K562 (cell line): ENCODE data around the gene SLC35E1. TPM values are rescaled to one million over a fixed set of nuclear protein-coding genes. Genes with fewer than 3 reads are reported as not detected.
"Not testable (repeated sequence)": the region's sequence is repeated elsewhere in the genome, so short reads cannot be mapped to it uniquely, and the experiment has no call there.

Experiments used
- ATAC-seq: fragments of 200-7000 bp; cut with Tn5 transposase; 3 replicates; pipeline ENCODE4 v1.9.1; 2020; ENCODE audit warnings: moderate library complexity
- BruUV-seq: library from RNA; stranded (reverse); fragments of 400-500 nt; replicated peaks from 2 replicates; lab custom pipeline; 2021; lab: Mats Ljungman, UMichigan
- CTCF ChIA-PET: fragments of 300-600 bp; formaldehyde crosslinking; extraction: SDS; loops from one replicate; lab custom pipeline; 2021; ENCODE audit warnings: low intra/inter-chr PET ratio; lab: Yijun Ruan, JAX
- POLR2A ChIA-PET: fragments of 300-600, 350-650 bp; sonication (Branson Sonifier 250); formaldehyde crosslinking; extraction: SDS; loops from one replicate; lab custom pipeline; 2021; ENCODE audit warnings: antibody characterized with exemption, inconsistent platforms; lab: Yijun Ruan, JAX
- DNase-seq, 4 experiments: peaks; one replicate each; pipeline versions ENCODE4 v3.0.0 to v3.0.0-alpha.2; 2011 to 2018; ENCODE audit warnings: low spot score in 3 of 4, mixed read lengths in 3 of 4; ENCODE audit errors: extremely low read depth in 1 of 4
- FAIRE-seq: peaks from 2 replicates; lab custom pipeline; 2011; peaks lifted over from hg19 to GRCh38; lab: Jason Lieb, UNC
- H2AFZ ChIP-seq: 2 replicates; pipeline ENCODE4 v1.6.0; 2011; ENCODE audit warnings: low read depth, low read length, control low read depth, inconsistent platforms
- H3K27ac ChIP-seq: fragments of 200-600 bp; 3 replicates; pipeline ENCODE4 v1.8.0; 2011; ENCODE audit warnings: low read depth, mild to moderate bottlenecking, control low read depth, inconsistent platforms, low read length, moderate library complexity, mixed read lengths; ENCODE audit errors: extremely low read depth
- H3K27me3 ChIP-seq, 2 experiments: fragments of 300-600 bp in 1 of 2; 2 replicates in 1 of 2; 3 replicates in 1 of 2; pipeline versions ENCODE4 v1.6.0 to v1.8.0; 2011; ENCODE audit warnings: inconsistent platforms in 2 of 2, low read length in 2 of 2, mild to moderate bottlenecking in 1 of 2, mixed read lengths in 1 of 2, moderate library complexity in 1 of 2; ENCODE audit not compliant: control insufficient read depth in 2 of 2, insufficient read depth in 2 of 2
- H3K36me3 ChIP-seq: fragments of 300-600 bp; 3 replicates; pipeline ENCODE4 v1.8.0; 2011; ENCODE audit warnings: mild to moderate bottlenecking, low read length, inconsistent platforms; ENCODE audit not compliant: control insufficient read depth, insufficient read depth
- H3K4me1 ChIP-seq, 2 experiments: fragments of 200-600 bp in 1 of 2; replicated peaks in 1 of 2; 2 replicates in 1 of 2; 3 replicates in 1 of 2; pipeline versions ENCODE4 v1.5.1 to v1.8.0; 2011; ENCODE audit warnings: inconsistent platforms in 2 of 2, low read length in 2 of 2, mild to moderate bottlenecking in 1 of 2, mixed read lengths in 1 of 2, moderate library complexity in 1 of 2; ENCODE audit not compliant: control insufficient read depth in 2 of 2, insufficient read depth in 2 of 2
- H3K4me2 ChIP-seq: 2 replicates; pipeline ENCODE4 v1.6.1; 2011; ENCODE audit warnings: low read length, control low read depth, inconsistent platforms, mixed read lengths; ENCODE audit not compliant: insufficient read depth
- H3K4me3 ChIP-seq: fragments of 200-600 bp; sonication (generic), shearing (Covaris generic); 2 replicates; pipeline ENCODE4 v1.5.1; 2016; ENCODE audit warnings: control low read depth, inconsistent platforms
- H3K79me2 ChIP-seq: fragments of 200-600 bp; 3 replicates; pipeline ENCODE4 v1.8.0; 2011; ENCODE audit warnings: low read length, inconsistent platforms; ENCODE audit not compliant: control insufficient read depth, insufficient read depth
- H3K9ac ChIP-seq, 2 experiments: 2 replicates each; pipeline versions ENCODE4 v1.6.0 to v1.6.1; 2011; ENCODE audit warnings: low read depth in 2 of 2, low read length in 2 of 2, control low read depth in 1 of 2, inconsistent platforms in 1 of 2, mild to moderate bottlenecking in 1 of 2, mixed read lengths in 1 of 2; ENCODE audit not compliant: insufficient read depth in 1 of 2
- H3K9me1 ChIP-seq: one replicate; pipeline ENCODE4 v1.6.0; 2011; ENCODE audit warnings: inconsistent platforms, mild to moderate bottlenecking, low read length, moderate library complexity; ENCODE audit not compliant: control insufficient read depth, insufficient read depth
- H3K9me3 ChIP-seq: replicated peaks from 2 replicates; pipeline ENCODE4 v1.5.1; 2011; ENCODE audit warnings: low read depth, low read length, inconsistent platforms; ENCODE audit not compliant: control insufficient read depth, insufficient read depth
- H4K20me1 ChIP-seq: replicated peaks from 2 replicates; pipeline ENCODE4 v1.6.1; 2011; ENCODE audit warnings: low read length, inconsistent platforms, mixed read lengths; ENCODE audit not compliant: control insufficient read depth, insufficient read depth
- MCM3 ChIP-seq: fragments of 450-650 bp; IDR thresholded peaks from 2 replicates; pipeline ENCODE4 v1.6.1; 2016
- POLR2B ChIP-seq: fragments of 450-650 bp; IDR thresholded peaks from 2 replicates; pipeline ENCODE4 v1.6.1; 2018; ENCODE audit warnings: low read depth; ENCODE audit not compliant: partially characterized antibody
- RBM39 ChIP-seq: fragments of 200-400 bp; formaldehyde crosslinking; optimal IDR thresholded peaks from 2 replicates; pipeline ENCODE3; 2018; ENCODE audit warnings: low read depth, low read length
- SOX6 ChIP-seq: fragments of 450-650 bp; IDR thresholded peaks from 2 replicates; pipeline ENCODE4 v1.6.1; 2014; ENCODE audit warnings: mild to moderate bottlenecking
- SRSF3 ChIP-seq: fragments of 200-400 bp; formaldehyde crosslinking; IDR thresholded peaks from 2 replicates; pipeline ENCODE4 v1.6.1; 2016; ENCODE audit warnings: mild to moderate bottlenecking, low read length, moderate library complexity; ENCODE audit not compliant: insufficient read depth
- ZNF274 ChIP-seq: IDR thresholded peaks from 2 replicates; pipeline ENCODE4 v1.6.1; 2011; ENCODE audit warnings: low read depth, mild to moderate bottlenecking, low read length, moderate library complexity, borderline replicate concordance
- WGBS: fragments of 100-300 bp; shearing (Covaris generic); methylation state at CpG from one replicate; pipeline ENCODE4 v1.1.6; 2016; ENCODE audit warnings: low coverage, mixed read lengths; ENCODE audit not compliant: insufficient coverage; ENCODE audit errors: missing lambda C conversion rate; 5-methylcytosine and 5-hydroxymethylcytosine counted together
- in situ Hi-C: fragments of 300-500 bp; cut with MboI; formaldehyde crosslinking; loops from 4 replicates; pipeline ENCODE4 v1.15.0; 2018; ENCODE audit warnings: inconsistent platforms, mixed read lengths
- intact Hi-C: fragments of 100-400 bp; cut with micrococcal nuclease; formaldehyde crosslinking; loops from 2 replicates; pipeline ENCODE4 v1.14.2; 2022
- polyA plus RNA-seq, 8 experiments: library from polyadenylated mRNA; depleted of rRNA in 4 of 8; stranded (reverse) in 5 of 8; unstranded in 3 of 8; fragments of >200 nt; fragmentation: Nextera tagmentation in 2 of 8; fragmentation: Illumina TruSeq in 1 of 8; extraction: Ambion mirVana in 2 of 8; extraction: Trizol in 1 of 8; gene quantifications; 2 replicates each; pipeline versions ENCODE4 v1.2.1 to v1.2.3, GENCODE V29; 2011 to 2014; ENCODE audit warnings: inconsistent platforms in 1 of 8, missing spikeins in 1 of 8
- total RNA-seq, 7 experiments: library from RNA; depleted of rRNA in 6 of 7; stranded (reverse); fragments of >200 nt in 6 of 7; fragmentation: Illumina TruSeq in 2 of 7; extraction: Trizol in 2 of 7; gene quantifications; 2 replicates each; pipeline versions ENCODE4 v1.2.1 to v1.2.3, GENCODE V29; 2011 to 2021; ENCODE audit warnings: low replicate concordance in 1 of 7
- TF ChIP-seq, protein P1 (sequence below): fragments of 450-650 bp; formaldehyde crosslinking; IDR thresholded peaks from 2 replicates; pipeline ENCODE4 v1.4.0; 2022; ENCODE audit warnings: mild to moderate bottlenecking, moderate library complexity
- TF ChIP-seq, protein P2 (sequence below): fragments of 450-650 bp; formaldehyde crosslinking; IDR thresholded peaks from 2 replicates; pipeline ENCODE4 v1.4.0; 2022; ENCODE audit warnings: missing genetic modification characterization

Gene SLC35E1
- total and polyA plus RNA-seq, 9 of the 15 experiments (the other 6 are each of a cell fraction or from before 2014, with no cell fraction given), result 15.0 to 40.1 (median 25.7) TPM

DNA sequence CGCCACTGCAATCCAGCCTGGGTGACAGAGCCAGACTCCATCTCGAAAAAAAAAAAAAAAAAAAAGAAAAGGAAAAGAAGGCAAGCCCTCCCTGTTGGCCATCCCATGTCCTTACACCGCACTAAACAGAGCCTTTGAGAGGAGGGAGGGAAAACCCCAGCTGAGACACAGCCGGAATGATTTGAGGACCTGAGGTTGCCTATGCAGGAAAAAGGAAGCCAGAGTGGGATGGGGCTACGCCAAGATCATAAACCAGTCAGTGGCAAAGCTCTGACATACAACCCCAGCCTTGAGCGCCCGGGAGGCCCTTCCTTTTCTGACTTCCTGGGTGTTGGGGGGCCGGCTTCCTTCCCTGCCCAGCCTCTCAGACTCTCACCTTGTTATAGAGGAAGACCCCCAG, 17.4 kb downstream of the SLC35E1 start (continued):
- TF ChIP-seq POLR2B (no peak), RBM39 (no peak), SRSF3 (no peak)

DNA sequence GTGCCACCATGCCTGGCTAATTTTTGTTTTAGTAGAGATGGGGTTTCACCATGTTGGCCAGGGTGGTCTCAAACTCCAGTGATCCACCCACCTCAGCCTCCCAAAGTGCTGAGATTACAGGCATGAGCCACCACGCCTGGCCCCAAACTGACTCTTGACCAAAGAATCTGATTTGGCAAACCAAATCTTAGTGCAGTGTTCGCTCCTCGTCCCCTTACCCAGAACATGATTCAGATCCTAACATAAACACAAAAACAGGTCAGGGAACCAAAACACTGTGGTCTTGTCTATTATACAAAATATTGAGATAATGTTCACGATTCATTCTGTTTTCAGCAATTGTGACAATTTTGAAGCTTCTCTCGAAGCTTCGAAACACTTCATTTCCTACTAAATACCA, 20.3 kb downstream of the SLC35E1 start:
- POLR2A ChIA-PET, result interaction anchor here (0.7 to 0.8 kb wide), 2 partner anchors 9 to 18 kb away, joined by 3 to 5 read pairs; no protein-coding TSS in a partner anchor
- H3K27ac ChIP-seq, H3K4me3 ChIP-seq, H3K79me2 ChIP-seq, H3K9ac ChIP-seq, FAIRE-seq, H3K9me3 ChIP-seq, H2AFZ ChIP-seq, DNase-seq, ATAC-seq, BruUV-seq, CTCF ChIA-PET, H3K4me1 ChIP-seq, H3K27me3 ChIP-seq, intact Hi-C loops, H3K4me2 ChIP-seq, in situ Hi-C loops, H3K9me1 ChIP-seq, H4K20me1 ChIP-seq: not testable (repeated sequence)
- 93% methylated on average over 6 of the region's 6 CpGs for WGBS
- H3K36me3 ChIP-seq, result peaks cover 58% of the 10 kb centered on the region; the same call in 2 of the 3 replicates

DNA sequence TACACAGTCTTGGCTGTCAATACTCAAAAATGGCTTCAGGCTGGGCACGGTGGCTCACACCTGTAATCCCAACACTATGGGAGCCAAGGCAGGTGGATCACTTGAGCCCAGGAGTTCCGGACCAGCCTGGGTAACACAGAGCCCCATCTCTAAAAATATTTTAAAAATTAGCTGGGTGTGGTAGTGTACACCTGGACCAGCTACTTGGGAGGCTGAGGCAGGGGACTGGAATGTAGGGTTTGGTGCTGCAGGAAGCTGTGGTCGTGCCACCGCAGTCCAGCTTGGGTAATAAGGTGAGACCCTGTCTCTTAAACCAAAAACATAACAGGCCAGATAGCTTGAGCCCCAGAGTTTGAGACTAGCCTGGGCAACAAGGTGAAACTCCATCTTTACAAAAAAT, 23.3 kb downstream of the SLC35E1 start:
- ChIA-PET POLR2A (interaction anchor here (0.7 to 1.2 kb wide), 2 partner anchors 9 to 31 kb away, joined by 4 read pairs; no protein-coding TSS in a partner anchor), CTCF (no interaction called here)
- FAIRE-seq (no peak), ATAC-seq (no peak), DNase-seq (no peak)
- Histone ChIP-seq H3K9me1 (no peaks in the 10 kb centered on the region), H3K27me3 (no peaks in the 10 kb centered on the region), H3K36me3 (peaks cover 35% of the 10 kb centered on the region; the same call in 2 of the 3 replicates), H3K4me1 (peaks cover 0 to 4% of the 10 kb centered on the region in 2 experiments; a peak in 2 of 5 replicates), H3K9me3 (no peaks in the 10 kb centered on the region), H3K79me2 (peaks cover 6% of the 10 kb centered on the region; the same call in 2 of the 3 replicates), H2AFZ (no peak overlapping the region), H3K4me3 (no peak overlapping the region), H3K27ac (no peak overlapping the region), H4K20me1 (no peaks in the 10 kb centered on the region; the same call in 1 of the 2 replicates), H3K9ac (no peak overlapping the region), H3K4me2 (no peak overlapping the region)
- 98% methylated on average over 4 of the region's 4 CpGs for WGBS
- intact Hi-C loops (loop anchor here (10.0 kb wide), 1 partner anchor 76 kb away; the partner anchor contains the start of gene MED26), in situ Hi-C loops (no loop called here)
- BruUV-seq, result no TSS peak
- TF ChIP-seq, protein P1, sequence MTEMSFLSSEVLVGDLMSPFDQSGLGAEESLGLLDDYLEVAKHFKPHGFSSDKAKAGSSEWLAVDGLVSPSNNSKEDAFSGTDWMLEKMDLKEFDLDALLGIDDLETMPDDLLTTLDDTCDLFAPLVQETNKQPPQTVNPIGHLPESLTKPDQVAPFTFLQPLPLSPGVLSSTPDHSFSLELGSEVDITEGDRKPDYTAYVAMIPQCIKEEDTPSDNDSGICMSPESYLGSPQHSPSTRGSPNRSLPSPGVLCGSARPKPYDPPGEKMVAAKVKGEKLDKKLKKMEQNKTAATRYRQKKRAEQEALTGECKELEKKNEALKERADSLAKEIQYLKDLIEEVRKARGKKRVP (CRISPR knock-in tag), result no peak
- no peak for TF ChIP-seq MCM3
- TF ChIP-seq ZNF274, result no peak
- TF ChIP-seq, protein P2, sequence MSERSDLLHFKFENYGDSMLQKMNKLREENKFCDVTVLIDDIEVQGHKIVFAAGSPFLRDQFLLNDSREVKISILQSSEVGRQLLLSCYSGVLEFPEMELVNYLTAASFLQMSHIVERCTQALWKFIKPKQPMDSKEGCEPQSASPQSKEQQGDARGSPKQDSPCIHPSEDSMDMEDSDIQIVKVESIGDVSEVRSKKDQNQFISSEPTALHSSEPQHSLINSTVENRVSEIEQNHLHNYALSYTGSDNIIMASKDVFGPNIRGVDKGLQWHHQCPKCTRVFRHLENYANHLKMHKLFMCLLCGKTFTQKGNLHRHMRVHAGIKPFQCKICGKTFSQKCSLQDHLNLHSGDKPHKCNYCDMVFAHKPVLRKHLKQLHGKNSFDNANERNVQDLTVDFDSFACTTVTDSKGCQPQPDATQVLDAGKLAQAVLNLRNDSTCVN (CRISPR knock-in tag), result no peak
- TF ChIP-seq SOX6, result no peak
